Neuronal stem cell (in vitro differentiated cells): ENCODE results near the gene KATNB1.

Source experiments
- DNase-seq: peaks from one replicate; pipeline ENCODE4 v3.0.0-alpha.2; 2013; ENCODE audit warnings: low spot score
- H2AFZ ChIP-seq: one replicate; pipeline ENCODE4 v1.6.1; 2013; ENCODE audit warnings: mild to moderate bottlenecking, low read length, inconsistent platforms
- H2AK5ac ChIP-seq: 2 replicates; pipeline ENCODE4 v1.6.1; 2013; ENCODE audit warnings: low read depth, mild to moderate bottlenecking, inconsistent platforms, low read length, moderate library complexity, mixed read lengths
- H2BK120ac ChIP-seq: 2 replicates; pipeline ENCODE4 v1.6.1; 2013; ENCODE audit warnings: low read depth, mild to moderate bottlenecking, inconsistent platforms, low read length, moderate library complexity, mixed read lengths
- H2BK12ac ChIP-seq: one replicate; pipeline ENCODE4 v1.6.1; 2013; ENCODE audit warnings: low read length, inconsistent platforms
- H2BK15ac ChIP-seq: 2 replicates; pipeline ENCODE4 v1.6.1; 2013; ENCODE audit warnings: mild to moderate bottlenecking, low read length, inconsistent platforms, mixed read lengths
- H2BK5ac ChIP-seq: one replicate; pipeline ENCODE4 v1.6.1; 2013; ENCODE audit warnings: inconsistent platforms, mild to moderate bottlenecking, low read length, moderate library complexity
- H3K14ac ChIP-seq: one replicate; pipeline ENCODE4 v1.6.1; 2013; ENCODE audit warnings: low read length, inconsistent platforms
- H3K18ac ChIP-seq: 2 replicates; pipeline ENCODE4 v1.6.1; 2013; ENCODE audit warnings: low read length, inconsistent platforms
- H3K23ac ChIP-seq: 2 replicates; pipeline ENCODE4 v1.6.1; 2013; ENCODE audit warnings: low read depth, mild to moderate bottlenecking, mixed read lengths, low read length, inconsistent platforms; ENCODE audit not compliant: poor library complexity
- H3K27ac ChIP-seq: replicated peaks from 3 replicates; pipeline ENCODE4 v1.5.1; 2013; ENCODE audit warnings: low read length, inconsistent platforms
- H3K27me3 ChIP-seq, 3 experiments: 2 replicates each; pipeline ENCODE4 v1.6.1; 2013; ENCODE audit warnings: low read length in 3 of 3, mild to moderate bottlenecking in 2 of 3, inconsistent platforms in 1 of 3, low read depth in 1 of 3, mixed read lengths in 1 of 3, moderate library complexity in 1 of 3; ENCODE audit not compliant: control insufficient read depth in 3 of 3, insufficient read depth in 3 of 3
- H3K36me3 ChIP-seq, 2 donors: replicated peaks in 1 of 2; 2 replicates each; pipeline ENCODE4 v1.6.1; 2013; ENCODE audit warnings: low read length in 2 of 2; ENCODE audit not compliant: control insufficient read depth in 2 of 2, insufficient read depth in 2 of 2
- H3K4ac ChIP-seq: 2 replicates; pipeline ENCODE4 v1.6.1; 2013; ENCODE audit warnings: inconsistent platforms, mild to moderate bottlenecking, low read length, moderate library complexity
- H3K4me1 ChIP-seq, 2 donors: 1 replicate in 1 of 2; 2 replicates in 1 of 2; pipeline ENCODE4 v1.6.1; 2013; ENCODE audit warnings: low read length in 2 of 2, low read depth in 1 of 2; ENCODE audit not compliant: control insufficient read depth in 2 of 2, insufficient read depth in 1 of 2
- H3K4me2 ChIP-seq: one replicate; pipeline ENCODE4 v1.6.1; 2013; ENCODE audit warnings: mild to moderate bottlenecking, low read length, inconsistent platforms; ENCODE audit not compliant: insufficient read depth, poor library complexity, severe bottlenecking
- H3K4me3 ChIP-seq, 2 donors: 2 replicates each; pipeline ENCODE4 v1.5.1; 2013; ENCODE audit warnings: low read length in 2 of 2, mild to moderate bottlenecking in 2 of 2, inconsistent platforms in 1 of 2, moderate library complexity in 1 of 2
- H3K79me1 ChIP-seq: one replicate; pipeline ENCODE4 v1.6.1; 2013; ENCODE audit warnings: low read depth, mild to moderate bottlenecking, inconsistent platforms, low read length, moderate library complexity
- H3K9ac ChIP-seq: one replicate; pipeline ENCODE4 v1.6.1; 2013; ENCODE audit warnings: mild to moderate bottlenecking, low read depth, low read length, inconsistent platforms; ENCODE audit not compliant: poor library complexity
- H3K9me3 ChIP-seq, 2 donors: replicated peaks in 1 of 2; 2 replicates each; pipeline versions ENCODE3 to v1.6.1; 2013; ENCODE audit warnings: low read length in 2 of 2, mild to moderate bottlenecking in 2 of 2, inconsistent platforms in 1 of 2, low read depth in 1 of 2, mixed read lengths in 1 of 2, moderate library complexity in 1 of 2; ENCODE audit not compliant: control insufficient read depth in 2 of 2, insufficient read depth in 1 of 2
- H4K8ac ChIP-seq: one replicate; pipeline ENCODE4 v1.6.1; 2013; ENCODE audit warnings: low read depth, mild to moderate bottlenecking, inconsistent platforms, low read length, moderate library complexity
- H4K91ac ChIP-seq: one replicate; pipeline ENCODE4 v1.6.1; 2013; ENCODE audit warnings: low read length, low read depth, mild to moderate bottlenecking, inconsistent platforms; ENCODE audit not compliant: poor library complexity
- WGBS, 2 donors: extraction: QIAGEN DNeasy Blood & Tissue Kit; methylation state at CpG; one replicate each; pipeline ENCODE4 v1.1.7; 2013; ENCODE audit warnings: missing lambda C conversion rate in 2 of 2, mixed read lengths in 1 of 2; ENCODE audit not compliant: insufficient read length in 2 of 2, insufficient replicate concordance in 1 of 2; ENCODE audit errors: extremely low coverage in 2 of 2; 5-methylcytosine and 5-hydroxymethylcytosine counted together

KATNB1 gene

GRCh38 chr16:57706717-57707116 is 28.9 kb upstream of the KATNB1 start:
- Histone ChIP-seq H3K79me1 (peaks cover 3% of the 10 kb centered on the region), H4K91ac (no peak overlapping the region), H3K27ac (no peak overlapping the region), H2BK5ac (no peak overlapping the region), H3K4me1 (peaks cover 2 to 4% of the 10 kb centered on the region in 2 donors), H2BK15ac (no peak overlapping the region), H3K36me3 (no peaks in the 10 kb centered on the region), H3K4me3 (no peak overlapping the region), H3K23ac (no peak overlapping the region), H3K27me3 (peaks cover 0 to 11% (median 0%) of the 10 kb centered on the region in 3 experiments), H4K8ac (no peak overlapping the region), H2AFZ (no peak overlapping the region), H3K9ac (no peak overlapping the region), H3K18ac (no peak overlapping the region), H2AK5ac (no peak overlapping the region), H3K4ac (no peak overlapping the region), H2BK12ac (no peak overlapping the region), H3K4me2 (no peak overlapping the region), H3K14ac (no peak overlapping the region), H2BK120ac (no peak overlapping the region), H3K9me3 (peaks cover 0 to 4% of the 10 kb centered on the region in 2 donors)
- DNase-seq, result no peak
- WGBS, 2 donors, result no CpG with 5 or more reads among the region's 1 CpG

- no peak for DNase-seq
- Histone ChIP-seq H4K91ac (no peak overlapping the region), H2AFZ (no peak overlapping the region), H2BK120ac (no peak overlapping the region), H3K9ac (peak overlapping the region; percentile 2), H3K27me3 (peaks cover 0 to 17% (median 0%) of the 10 kb centered on the region in 3 experiments), H3K4ac (peak overlapping the region; percentile 44), H3K14ac (peak overlapping the region; percentile 41), H3K4me3 (no peak overlapping the region), H3K4me2 (no peak overlapping the region), H3K9me3 (peaks cover 0 to 4% of the 10 kb centered on the region in 2 donors), H2AK5ac (peak overlapping the region; percentile 58), H4K8ac (no peak overlapping the region), H3K27ac (no peak overlapping the region), H3K18ac (peak overlapping the region; percentile 57), H3K36me3 (no peaks in the 10 kb centered on the region), H3K79me1 (peaks cover 3% of the 10 kb centered on the region), H2BK12ac (no peak overlapping the region), H3K23ac (peak overlapping the region; percentile 93), H2BK15ac (no peak overlapping the region), H2BK5ac (peak overlapping the region; percentile 59), H3K4me1 (no peaks in the 10 kb centered on the region)
- WGBS, 2 donors, result no CpG with 5 or more reads among the region's 11 CpGs
These were observed 28.2 kb upstream of the KATNB1 start for GRCh38 chr16:57707331-57707730.

GRCh38 chr16:57708168-57708567 is 27.4 kb upstream of the KATNB1 start:
- H2BK120ac ChIP-seq, result no peak overlapping the region
- no peak overlapping the region for H2BK12ac ChIP-seq
- no peak overlapping the region for H3K23ac ChIP-seq
- peaks cover 0 to 4% of the 10 kb centered on the region in 2 donors for H3K9me3 ChIP-seq
- peaks cover 3% of the 10 kb centered on the region for H3K79me1 ChIP-seq
- no peak overlapping the region for H4K8ac ChIP-seq
- no CpG with 5 or more reads among the region's 3 CpGs for WGBS, 2 donors
- no peak overlapping the region for H2AK5ac ChIP-seq
- H2BK15ac ChIP-seq, result no peak overlapping the region
- no peak overlapping the region for H3K18ac ChIP-seq
- no peak overlapping the region for H2BK5ac ChIP-seq
- H3K14ac ChIP-seq, result no peak overlapping the region
- no peak overlapping the region for H2AFZ ChIP-seq
- no peaks in the 10 kb centered on the region for H3K4me1 ChIP-seq
- no peak overlapping the region for H3K4ac ChIP-seq
- no peak overlapping the region for H3K27ac ChIP-seq
- H3K4me3 ChIP-seq, result no peak overlapping the region
- no peak for DNase-seq
- no peaks in the 10 kb centered on the region for H3K36me3 ChIP-seq
- peaks cover 0 to 18% (median 0%) of the 10 kb centered on the region in 3 experiments for H3K27me3 ChIP-seq
- no peak overlapping the region for H3K4me2 ChIP-seq
- H4K91ac ChIP-seq, result no peak overlapping the region
- H3K9ac ChIP-seq, result no peak overlapping the region

- Histone ChIP-seq H3K27ac (no peak overlapping the region), H2BK12ac (no peak overlapping the region), H3K36me3 (no peaks in the 10 kb centered on the region), H3K4me2 (no peak overlapping the region), H2BK5ac (no peak overlapping the region), H3K27me3 (peaks cover 0 to 21% (median 0%) of the 10 kb centered on the region in 3 experiments), H2BK120ac (no peak overlapping the region), H2BK15ac (no peak overlapping the region), H3K23ac (no peak overlapping the region), H3K9ac (no peak overlapping the region), H3K9me3 (peaks cover 0 to 4% of the 10 kb centered on the region in 2 donors), H3K4ac (no peak overlapping the region), H4K8ac (no peak overlapping the region), H3K18ac (no peak overlapping the region), H3K4me1 (no peaks in the 10 kb centered on the region), H2AK5ac (no peak overlapping the region), H3K4me3 (no peak overlapping the region), H3K14ac (no peak overlapping the region), H3K79me1 (peaks cover 2% of the 10 kb centered on the region), H2AFZ (no peak overlapping the region), H4K91ac (no peak overlapping the region)
- WGBS, 2 donors, result no CpG with 5 or more reads among the region's 3 CpGs
- no peak for DNase-seq
These were observed 25.9 kb upstream of the KATNB1 start for GRCh38 chr16:57709663-57710062.
